GM19043 (cell line): ENCODE measurements around the gene TMPRSS6.

ENCODE experiments used
- ATAC-seq: cut with Tn5 transposase; IDR thresholded peaks from one replicate; pipeline ENCODE4 v1.9.1; 2021; ENCODE audit warnings: low read depth; ENCODE audit not compliant: unreplicated experiment

The TMPRSS6 gene

DNA sequence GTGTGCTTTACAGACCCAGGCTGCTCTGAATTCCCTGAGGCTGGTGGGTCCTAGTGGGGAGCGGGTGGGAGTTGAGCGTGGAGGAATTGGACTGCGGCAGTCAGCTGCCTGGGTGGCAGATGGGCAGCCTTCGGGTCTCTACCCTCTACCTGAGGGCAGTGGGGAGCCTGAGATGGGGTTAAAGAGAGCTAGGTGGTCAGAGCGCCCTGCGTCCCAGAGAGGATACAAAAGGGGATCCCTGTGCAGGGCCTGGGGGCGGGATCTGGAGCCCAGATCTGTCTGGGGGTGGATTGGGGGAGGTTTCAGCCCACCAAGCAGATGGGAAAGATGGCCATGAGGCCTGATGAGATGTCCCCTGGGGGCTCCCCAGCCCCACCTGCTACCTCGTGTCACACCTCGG lies 39.8 kb downstream of the TMPRSS6 start:
- ATAC-seq, result no peak

DNA sequence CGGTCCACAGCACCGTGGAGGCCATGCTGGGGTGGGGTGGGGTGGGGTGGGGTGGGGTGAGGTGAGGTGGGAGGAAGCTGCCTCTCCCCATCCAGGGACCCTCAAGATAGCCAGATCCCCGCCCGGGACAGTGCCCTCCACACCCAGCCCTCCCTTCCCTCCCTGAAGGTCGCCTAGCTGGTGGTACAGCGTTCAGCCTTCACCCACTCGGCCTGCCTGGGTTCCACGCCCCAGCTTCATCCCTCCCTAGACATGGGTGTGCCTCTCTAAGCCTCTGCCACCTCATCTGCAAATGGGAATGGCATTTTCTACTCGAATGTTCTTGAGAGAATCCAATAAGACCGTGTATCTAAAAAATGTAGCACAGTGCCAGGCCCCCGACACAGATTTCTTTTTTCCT lies 40.2 kb downstream of the TMPRSS6 start:
- ATAC-seq, result no peak

DNA sequence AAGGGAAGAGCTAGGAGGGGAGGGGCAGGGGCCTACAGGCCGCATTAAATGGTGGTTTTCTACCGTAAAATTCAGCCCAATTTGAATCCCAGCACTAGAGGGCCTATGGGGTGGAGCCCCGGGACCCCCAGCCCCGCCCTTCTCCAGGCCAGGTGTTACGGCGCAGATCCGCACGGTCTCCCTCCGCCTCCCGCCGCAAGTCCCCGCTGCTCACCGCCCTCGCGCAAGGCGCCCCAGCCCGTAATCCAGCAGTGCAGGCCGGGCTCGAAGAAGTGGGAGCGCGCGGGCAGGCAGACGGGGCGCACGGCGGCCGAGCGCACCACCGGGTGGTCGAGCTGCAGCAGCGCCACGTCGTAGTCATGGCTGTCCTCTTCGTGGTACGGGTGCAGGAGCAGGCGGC lies 40.7 kb downstream of the TMPRSS6 start:
- no peak for ATAC-seq

DNA sequence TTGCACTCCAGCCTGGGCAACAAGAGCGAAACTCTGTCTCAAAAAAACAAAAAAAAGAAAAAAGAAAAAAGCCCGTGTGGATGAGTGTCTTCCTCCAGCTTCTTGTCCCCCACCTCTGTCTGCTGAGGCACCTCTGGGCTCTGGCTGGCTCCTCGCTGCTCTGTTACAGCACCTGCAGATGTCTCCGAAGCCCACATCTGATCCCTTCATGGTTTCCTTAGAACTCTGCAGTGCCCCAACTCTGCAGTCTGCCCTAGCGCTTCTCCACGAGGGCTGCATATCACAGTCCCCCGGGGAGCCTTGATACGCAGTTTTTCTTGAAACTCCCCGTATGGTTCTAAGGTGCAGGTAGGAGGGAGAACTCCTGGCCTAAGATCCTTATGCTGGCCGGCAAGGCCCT lies 42.1 kb downstream of the TMPRSS6 start:
- ATAC-seq, result no peak

DNA sequence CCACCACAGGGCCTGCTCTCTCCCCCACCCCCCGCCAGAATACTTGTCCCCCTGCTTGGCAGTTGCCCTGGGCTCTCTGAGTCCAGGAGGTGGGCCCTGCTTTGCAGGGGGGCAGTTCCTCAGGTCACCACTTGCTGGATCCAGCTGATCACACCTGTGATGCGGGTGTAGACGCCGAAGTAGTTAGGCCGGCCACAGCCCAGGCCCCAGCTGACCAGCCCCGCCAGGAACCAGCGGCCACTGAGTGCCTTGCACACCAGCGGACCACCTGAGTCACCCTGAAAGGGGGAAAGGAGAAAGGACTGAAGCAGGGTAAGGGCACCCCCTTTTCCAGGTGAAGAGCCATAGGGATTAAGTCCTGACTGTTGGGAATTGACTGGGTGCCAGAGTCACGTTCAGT lies 43.6 kb downstream of the TMPRSS6 start:
- ATAC-seq, result no peak

DNA sequence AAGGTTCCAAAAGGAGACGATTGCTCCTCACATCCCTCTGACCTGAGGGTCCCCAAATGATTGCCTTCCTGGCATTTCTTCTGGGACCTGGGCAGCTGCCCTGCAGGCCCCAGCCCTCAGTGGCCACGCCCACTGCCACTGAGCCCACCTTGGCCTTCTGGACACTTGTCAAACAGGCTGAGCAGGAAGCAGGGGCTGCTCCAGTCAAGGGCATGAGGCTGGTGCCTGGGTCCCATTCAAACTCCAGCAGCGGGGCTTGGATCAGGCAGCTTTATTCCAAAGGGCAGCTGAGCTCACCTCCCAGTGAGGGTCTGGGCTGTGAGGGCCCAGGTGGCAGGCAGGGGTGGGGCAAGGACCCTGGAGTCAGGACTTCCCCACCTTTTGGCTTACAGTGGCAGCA lies 44.3 kb downstream of the TMPRSS6 start:
- no peak for ATAC-seq

DNA sequence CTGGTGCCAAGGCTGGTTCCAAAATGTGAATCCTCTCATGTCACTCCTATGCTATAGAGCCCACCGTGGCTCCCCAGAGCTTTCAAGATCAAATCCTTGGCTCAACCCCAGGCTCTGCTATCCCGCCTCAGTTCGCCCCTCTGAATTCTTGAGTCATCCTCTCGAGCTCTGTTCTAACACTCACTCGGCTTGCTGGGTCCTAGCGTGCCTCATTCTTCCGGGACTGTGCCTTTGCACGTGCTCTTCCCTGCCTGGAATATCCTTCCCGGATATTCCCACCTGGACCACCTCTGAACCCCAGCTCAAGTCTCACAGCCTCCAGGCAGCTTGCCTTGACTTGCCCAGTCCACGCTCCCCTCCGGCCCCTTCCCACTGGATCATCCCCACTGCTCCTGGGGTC lies 45.0 kb downstream of the TMPRSS6 start:
- no peak for ATAC-seq

DNA sequence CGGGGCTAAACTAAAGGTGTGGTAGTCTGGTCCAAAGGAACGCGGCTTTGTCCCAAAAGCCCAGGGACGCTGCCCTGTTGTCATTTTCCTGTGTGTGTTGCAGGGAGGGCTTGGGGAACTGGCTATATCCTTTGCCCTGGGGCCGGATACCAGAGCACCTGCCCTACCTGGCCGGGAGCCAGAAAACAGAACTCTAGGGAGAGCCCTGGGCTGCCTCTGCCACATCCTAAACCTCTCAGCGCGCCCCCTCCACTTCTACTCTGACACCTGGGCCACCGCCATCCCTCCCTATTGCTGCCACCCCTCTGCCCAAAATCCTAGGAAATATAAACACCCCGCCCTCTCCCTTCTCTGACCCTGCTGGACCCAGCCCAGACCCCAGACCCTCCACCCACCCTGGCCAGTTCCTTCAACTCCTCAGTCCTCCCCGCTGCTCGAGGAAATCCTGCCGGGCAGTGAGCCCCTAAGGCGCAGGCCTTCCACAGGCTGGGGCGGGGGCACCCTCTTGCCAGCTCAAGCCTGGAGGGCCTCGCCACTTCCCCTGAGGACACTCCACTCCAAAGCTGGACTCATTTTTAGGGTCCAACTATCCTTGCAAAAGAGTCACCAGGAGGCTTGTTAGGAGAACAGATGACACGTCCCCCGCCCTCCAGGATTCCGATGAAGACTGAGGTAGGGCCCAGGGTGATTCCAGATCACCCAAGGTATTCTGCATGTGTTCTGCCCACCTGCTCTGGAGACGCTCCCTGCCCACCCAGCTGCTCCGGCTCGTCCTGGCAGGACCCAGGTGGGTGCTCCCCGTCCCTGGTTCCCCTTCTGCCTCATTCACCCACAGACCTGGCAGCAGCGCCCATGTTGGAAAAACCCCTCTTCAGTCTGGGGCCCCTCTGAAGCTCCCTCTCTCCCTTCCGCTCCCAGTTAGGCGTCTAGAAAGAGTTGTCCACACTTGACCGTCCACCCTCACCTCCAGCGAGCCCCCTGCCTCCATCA lies 45.8 kb downstream of the TMPRSS6 start:
- no peak for ATAC-seq

DNA sequence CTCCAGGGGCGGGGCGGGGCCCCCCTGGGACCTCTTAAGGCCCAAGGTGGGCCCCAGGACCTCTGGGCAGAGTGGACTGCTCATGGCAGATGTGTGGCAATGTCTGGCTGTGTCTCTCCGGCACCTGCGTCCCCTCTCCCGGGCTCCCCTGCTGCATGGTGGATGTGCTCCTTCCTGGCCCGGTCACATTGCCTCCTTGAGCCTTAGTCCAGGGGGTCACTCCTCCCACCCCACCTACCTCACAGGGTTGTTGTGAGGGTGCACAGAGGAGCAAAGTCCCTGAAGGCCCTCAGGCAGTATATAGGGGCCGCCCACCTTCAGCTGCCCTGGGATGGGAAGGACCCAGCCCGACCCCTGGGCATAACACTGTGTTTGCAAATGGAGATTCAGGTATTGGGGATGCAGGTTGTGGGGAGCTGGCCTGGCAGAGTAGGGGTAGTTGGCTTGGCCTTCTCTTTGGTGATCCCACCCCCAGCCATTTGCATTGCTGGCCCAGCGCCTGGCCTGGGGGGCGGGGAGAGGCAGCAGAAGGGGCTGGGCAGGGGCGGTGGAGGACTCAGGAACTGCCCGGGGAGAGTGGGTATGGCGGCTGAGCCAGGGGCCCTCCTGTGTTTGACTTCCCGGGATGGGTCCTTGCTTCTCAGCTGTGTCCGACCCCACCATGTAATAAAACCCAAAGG lies 46.7 kb downstream of the TMPRSS6 start:
- no peak for ATAC-seq

DNA sequence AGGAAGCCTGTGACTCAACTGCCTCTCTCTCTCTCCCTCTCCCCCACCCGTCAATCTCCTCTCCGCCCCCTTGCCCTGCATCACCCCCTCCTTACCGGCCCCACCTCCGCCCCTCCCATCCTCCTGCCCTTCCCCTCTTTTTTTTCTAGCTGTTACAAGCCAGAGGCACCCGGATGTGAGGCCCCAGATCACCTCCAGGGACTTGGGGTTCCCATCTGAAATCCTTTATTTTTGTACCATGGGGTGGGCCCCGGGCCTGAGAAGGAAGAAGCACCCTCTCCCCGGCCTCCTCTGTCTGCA lies 47.2 kb downstream of the TMPRSS6 start:
- ATAC-seq, result no peak

DNA sequence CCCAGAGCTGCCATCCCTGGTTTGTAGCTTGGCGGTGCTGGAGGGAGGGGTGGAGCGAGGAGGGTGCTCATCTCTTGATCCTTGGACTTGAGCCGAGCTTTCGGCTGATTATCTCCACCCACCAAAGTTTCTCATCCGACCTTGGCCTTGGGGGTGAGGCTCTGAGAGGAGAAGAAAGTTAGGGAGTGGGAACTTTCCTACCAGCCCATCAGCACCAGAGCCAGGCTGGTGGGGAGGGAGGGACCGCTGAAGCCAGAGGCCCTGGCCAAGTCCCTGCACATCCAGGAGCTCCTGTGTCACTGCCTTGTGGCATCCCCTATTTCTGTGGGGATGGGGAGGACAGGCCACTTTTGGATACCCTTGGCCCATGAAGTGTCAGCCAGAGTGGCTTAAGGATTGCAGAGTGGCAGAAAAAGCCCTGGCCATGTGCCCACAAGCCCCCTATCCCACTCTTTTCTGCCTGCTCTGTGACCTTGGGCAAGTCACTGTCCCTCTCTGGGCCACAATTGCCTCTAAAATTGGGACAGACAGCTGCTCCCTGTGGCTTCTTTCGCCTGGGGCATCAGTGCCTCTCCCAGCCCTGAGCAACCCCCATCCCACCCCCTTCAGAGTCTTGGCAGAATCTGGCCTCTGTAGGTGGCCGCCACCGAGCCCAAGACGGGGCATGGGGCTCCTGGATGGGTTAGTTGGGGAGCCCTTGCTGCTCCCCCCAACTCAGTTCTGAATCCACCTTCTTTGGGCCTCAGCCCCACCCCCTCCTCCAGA lies 47.7 kb downstream of the TMPRSS6 start:
- no peak for ATAC-seq

DNA sequence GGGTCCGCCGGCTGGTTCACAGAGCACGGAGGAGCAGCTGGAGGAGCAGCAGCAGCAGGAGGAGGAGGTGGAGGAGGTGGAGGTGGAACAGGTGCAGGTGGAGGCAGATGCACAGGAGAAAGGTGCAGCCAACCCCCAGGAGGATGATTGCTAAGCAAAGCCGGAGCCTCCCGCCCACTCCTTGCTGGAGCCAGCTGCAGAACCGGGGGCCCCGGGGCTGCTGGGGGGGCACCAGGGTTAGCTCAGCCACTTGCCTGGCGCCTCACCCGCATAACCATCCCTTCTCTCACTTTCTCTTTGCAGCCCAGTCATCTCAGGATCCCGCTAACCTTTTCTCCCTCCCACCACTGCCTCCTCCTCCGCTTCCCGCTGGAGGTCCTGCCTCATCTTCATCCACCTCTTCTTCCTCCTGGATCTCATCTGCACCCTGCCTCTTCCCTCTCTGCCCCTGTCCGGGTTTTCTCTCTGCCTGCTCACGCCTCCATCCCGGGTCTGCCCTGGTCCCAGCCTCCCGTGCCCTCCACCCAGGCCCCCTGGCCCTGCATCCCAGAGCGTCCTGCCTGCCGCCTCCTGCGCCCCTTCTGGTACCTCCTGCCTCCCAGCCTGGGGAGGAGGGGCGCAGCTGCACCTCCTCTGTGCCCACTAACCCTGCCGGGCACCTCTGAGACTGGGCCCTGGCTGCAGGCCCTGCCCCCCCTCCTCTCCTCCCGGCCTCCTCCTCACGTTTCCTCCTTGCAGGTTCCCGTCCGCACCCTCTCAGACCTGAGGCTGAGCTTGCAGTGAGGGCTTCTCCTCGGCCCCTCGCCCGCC lies 48.5 kb downstream of the TMPRSS6 start:
- ATAC-seq, result no peak

DNA sequence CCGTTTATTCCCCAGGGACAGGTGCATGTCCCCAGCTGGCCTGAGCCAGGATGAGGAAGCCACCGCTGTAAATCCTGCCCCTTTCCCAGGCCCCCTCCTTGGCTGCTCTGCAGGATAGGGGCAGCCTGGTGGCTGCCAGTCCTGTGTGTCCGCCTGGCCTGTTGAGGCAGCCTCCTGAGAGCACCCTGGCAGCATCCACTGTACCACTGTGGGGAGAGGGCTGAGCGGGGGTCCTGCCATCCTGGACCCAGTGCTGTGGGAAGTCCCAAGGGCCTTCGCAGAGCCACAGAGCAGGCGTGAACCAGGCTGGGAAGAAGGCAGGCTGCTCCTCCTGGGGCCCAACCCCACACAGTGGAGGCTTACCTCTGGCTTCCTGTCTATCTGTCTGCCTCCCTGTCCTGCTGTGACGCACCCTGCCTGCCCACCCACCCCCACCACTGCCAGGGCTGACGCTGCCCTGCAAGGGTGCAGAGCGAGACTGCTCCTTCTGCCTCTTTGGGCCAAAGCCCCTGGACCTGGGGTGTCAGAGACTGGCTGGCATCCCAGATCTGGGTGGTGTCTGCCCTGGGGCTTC lies 49.5 kb downstream of the TMPRSS6 start:
- no peak for ATAC-seq

DNA sequence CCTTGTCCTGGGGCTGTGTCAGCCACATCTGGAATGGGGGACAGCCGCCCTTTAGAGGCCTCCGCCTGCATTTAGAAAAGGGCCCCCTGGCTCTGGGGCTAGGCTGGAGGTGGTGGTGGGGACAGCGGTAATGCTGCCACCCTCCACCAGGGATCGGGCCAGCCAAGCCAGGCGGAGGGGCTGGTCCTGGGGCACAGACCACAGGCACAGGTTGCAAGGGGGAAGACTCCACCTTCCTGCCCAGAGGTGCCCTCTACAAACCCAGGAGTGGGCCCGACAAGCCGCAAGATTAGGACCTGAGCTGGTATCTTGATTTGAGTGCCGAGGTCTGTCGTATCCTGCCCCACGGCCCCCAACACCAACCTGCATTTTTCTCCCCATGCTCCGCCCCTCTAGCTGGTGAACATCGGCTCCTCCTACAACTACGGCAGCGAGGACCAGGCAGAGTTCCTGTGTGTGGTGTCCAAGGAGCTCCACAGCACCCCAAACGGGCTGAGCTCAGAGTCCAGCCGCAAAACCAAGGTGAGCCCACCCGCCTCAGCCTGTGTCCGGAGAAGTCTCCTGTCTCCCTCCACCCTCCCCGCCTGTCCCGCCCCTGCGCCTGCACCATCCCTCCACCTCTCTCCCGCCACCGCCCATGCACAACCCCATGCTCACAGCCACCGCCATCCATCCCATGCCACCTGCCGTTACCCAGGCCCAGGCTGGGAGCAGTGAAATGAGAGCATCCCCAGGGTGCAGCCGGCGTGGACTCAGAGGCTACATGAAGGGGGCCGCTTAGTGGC lies 50.4 kb downstream of the TMPRSS6 start:
- ATAC-seq, result no peak

DNA sequence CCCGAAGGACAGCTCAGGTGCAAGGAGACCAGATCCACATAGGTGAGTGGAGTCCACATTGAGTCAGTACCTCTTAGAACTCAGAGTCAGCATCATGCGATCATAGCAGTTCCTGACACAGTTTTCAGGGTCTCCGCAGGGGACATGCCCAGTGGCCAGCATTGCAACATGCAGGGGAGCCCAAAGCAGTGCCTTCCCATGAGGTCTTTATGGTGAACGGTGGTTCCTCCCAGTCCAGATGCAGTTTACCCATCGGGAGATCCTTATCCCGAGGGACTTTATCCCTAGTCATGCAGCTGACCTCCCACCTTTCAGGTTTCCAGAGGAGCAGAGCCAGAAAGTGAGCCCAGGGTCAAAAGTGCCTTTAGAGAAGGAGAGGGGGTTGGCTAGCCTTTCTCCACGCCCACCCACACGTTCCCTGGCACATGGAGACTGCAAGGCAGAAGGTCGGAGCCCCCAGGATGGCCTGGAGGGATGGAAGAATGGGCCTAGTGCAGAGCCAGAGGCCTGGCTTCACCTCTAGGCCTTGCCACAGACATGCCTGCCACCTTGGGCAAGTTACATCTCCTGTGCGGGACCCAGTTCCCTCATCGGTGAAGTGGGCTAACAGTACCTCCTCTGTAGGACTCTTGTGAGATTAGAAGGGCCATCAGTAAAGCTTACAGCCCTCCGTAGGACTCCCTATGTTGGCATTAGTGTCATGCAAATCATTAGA lies 51.6 kb downstream of the TMPRSS6 start:
- ATAC-seq, result no peak

DNA sequence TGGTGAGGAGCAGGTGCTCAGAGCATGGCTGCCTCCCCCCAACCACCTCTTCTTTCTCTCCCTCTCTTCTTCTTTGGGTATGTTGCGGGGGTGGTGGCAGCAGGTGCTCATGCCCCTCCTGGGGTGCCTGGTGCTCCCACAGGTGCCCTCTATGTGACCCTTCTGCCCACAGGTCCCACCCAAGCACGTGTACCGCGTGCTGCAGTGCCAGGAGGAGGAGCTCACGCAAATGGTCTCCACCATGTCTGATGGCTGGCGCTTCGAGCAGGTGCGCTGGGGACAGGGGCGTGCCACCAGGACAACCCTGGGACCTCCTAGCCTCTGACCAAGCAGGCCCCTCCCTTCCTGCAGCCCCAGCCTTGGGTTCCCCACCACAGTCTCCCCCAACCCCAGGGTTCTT lies 52.3 kb downstream of the TMPRSS6 start:
- ATAC-seq, result no peak

DNA sequence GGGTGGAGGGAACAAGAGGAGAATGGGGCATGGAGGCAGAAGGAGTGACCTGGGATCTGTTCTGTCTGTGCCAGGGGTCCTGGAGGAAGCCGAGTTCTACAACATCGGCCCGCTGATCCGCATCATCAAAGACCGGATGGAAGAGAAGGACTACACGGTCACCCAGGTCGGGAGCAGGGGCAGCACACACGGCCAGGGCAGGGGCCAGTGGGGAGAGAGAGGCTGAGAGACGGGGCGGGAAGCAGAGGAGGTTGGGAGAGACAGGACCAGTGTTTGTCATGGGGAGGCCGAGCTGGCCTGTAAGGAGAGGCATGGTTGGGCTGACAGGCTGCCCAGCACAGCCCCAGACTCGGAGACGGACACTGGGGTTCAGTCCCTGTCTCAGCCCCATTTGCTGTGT lies 53.3 kb downstream of the TMPRSS6 start:
- ATAC-seq, result no peak

DNA sequence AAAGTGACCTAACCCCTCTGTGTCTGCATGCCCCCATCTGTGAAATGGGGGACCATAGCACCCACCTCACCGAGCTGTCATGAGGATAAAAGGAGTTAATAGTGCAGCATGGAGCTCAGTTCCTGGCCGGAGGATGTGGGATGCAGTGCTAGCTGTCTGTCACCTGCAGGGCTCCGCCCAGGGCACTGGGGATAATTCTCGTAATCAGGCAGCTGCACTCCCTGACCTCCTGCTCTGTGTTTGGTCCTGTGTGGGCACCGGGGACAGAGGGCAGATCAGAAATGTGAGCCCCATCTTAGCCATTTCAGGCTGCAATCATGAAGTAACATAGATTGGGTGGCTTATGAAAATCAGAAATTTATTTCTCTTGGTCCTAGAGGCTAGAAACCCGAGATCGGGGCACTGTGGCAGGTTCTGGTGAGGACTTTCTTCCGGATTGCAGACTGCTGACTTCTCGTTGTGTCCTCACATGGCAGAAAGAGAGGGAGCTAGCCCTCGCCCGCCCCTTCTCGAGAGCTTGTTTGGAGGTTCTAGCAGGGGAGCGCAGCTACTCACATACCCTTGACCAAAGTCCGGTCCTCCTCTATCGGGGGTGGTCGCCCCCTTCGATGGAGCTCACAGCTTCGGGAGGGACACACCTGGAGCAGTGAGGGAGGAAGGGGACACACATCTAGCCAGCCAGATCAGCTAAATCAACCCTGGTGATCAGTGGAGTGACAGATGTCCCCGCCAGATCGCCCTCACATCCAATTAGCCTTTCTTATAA lies 54.7 kb downstream of the TMPRSS6 start:
- no peak for ATAC-seq
